BJ (cell line): Measurements from ENCODE around the gene ROM1. TPM values are rescaled to one million over a fixed set of nuclear protein-coding genes. Genes with fewer than 3 reads are reported as not detected.
A peak's percentile ranks its signal among the peaks of the same experiment; 100 is the strongest.
"Not testable (repeated sequence)": the region's sequence is repeated elsewhere in the genome, so short reads cannot be mapped to it uniquely, and the experiment has no call there.

Experiments
- CTCF ChIA-PET: fragments of 350-600 bp; formaldehyde crosslinking; extraction: SDS; loops from one replicate; lab custom pipeline; 2021; ENCODE audit warnings: antibody characterized with exemption, inconsistent platforms; lab: Yijun Ruan, JAX
- POLR2A ChIA-PET: fragments of 300-600 bp; sonication (Branson Sonifier 250); formaldehyde crosslinking; extraction: SDS; loops from one replicate; lab custom pipeline; 2021; ENCODE audit warnings: antibody characterized with exemption; lab: Charles Lee
- DNase-seq: peaks from one replicate; pipeline ENCODE4 v3.0.0-alpha.2; 2011; ENCODE audit warnings: low read depth
- H3K27me3 ChIP-seq: 2 replicates; pipeline ENCODE4 v1.6.0; 2011; ENCODE audit warnings: low read length; ENCODE audit not compliant: control insufficient read depth, insufficient read depth
- H3K36me3 ChIP-seq: 2 replicates; pipeline ENCODE4 v1.5.1; 2011; ENCODE audit warnings: low read length; ENCODE audit not compliant: control insufficient read depth, insufficient read depth
- H3K4me3 ChIP-seq: 2 replicates; pipeline ENCODE4 v1.5.1; 2011; ENCODE audit warnings: low read depth, mild to moderate bottlenecking, control low read depth, low read length
- CTCF ChIP-seq: IDR thresholded peaks from 2 replicates; pipeline ENCODE4 v1.5.1; 2011; ENCODE audit warnings: low read depth, mild to moderate bottlenecking, control low read depth, inconsistent platforms, low read length, moderate library complexity; ENCODE audit not compliant: insufficient read depth
- polyA plus RNA-seq: library from polyadenylated mRNA; depleted of rRNA; stranded (reverse); fragments of >200 nt; gene quantifications from 2 replicates; pipeline ENCODE4 v1.2.3, GENCODE V29; 2011

Gene ROM1
- polyA plus RNA-seq, 1 experiment: 2.2 TPM

- ChIA-PET POLR2A (no interaction called here), CTCF (interaction anchor here (0.6 to 1.4 kb wide), 3 partner anchors 18 to 185 kb away, joined by 3 to 6 read pairs (median 3); no protein-coding TSS in a partner anchor)
- no peaks in the 10 kb centered on the region for H3K27me3 ChIP-seq
- DNase-seq: no peak
- H3K36me3 ChIP-seq: peaks cover 12% of the 10 kb centered on the region
- no peak for TF ChIP-seq CTCF
- no peak overlapping the region for H3K4me3 ChIP-seq
Observed at GRCh38 chr11:62579252-62579651, 33.8 kb upstream of the ROM1 start.

GRCh38 chr11:62580959-62581715, 31.9 kb upstream of the ROM1 start:
- Histone ChIP-seq H3K4me3 (no peak overlapping the region), H3K27me3 (no peaks in the 10 kb centered on the region), H3K36me3 (peaks cover 9% of the 10 kb centered on the region)
- no peak for DNase-seq
- ChIA-PET CTCF (interaction anchor here (1.0 kb wide), 1 partner anchor 157 kb away, joined by 4 read pairs; no protein-coding TSS in a partner anchor), POLR2A (no interaction called here)
- no peak for TF ChIP-seq CTCF

- DNase-seq, H3K4me3 ChIP-seq, POLR2A ChIA-PET, H3K36me3 ChIP-seq, H3K27me3 ChIP-seq, CTCF ChIA-PET: not testable (repeated sequence)
Observed at GRCh38 chr11:62581735-62582134, 31.3 kb upstream of the ROM1 start.

- CTCF ChIA-PET: interaction anchor here (0.7 to 1.1 kb wide), 3 partner anchors 11 to 191 kb away, joined by 3 to 4 read pairs (median 4); partner anchors contain the start of gene EEF1G
- not testable (repeated sequence) for H3K36me3 ChIP-seq
- POLR2A ChIA-PET: interaction anchor here (1.2 kb wide), 1 partner anchor 11 kb away, joined by 3 read pairs; the partner anchor contains the start of gene EEF1G
Observed at GRCh38 chr11:62585356-62585755, 27.7 kb upstream of the ROM1 start.

DNA sequence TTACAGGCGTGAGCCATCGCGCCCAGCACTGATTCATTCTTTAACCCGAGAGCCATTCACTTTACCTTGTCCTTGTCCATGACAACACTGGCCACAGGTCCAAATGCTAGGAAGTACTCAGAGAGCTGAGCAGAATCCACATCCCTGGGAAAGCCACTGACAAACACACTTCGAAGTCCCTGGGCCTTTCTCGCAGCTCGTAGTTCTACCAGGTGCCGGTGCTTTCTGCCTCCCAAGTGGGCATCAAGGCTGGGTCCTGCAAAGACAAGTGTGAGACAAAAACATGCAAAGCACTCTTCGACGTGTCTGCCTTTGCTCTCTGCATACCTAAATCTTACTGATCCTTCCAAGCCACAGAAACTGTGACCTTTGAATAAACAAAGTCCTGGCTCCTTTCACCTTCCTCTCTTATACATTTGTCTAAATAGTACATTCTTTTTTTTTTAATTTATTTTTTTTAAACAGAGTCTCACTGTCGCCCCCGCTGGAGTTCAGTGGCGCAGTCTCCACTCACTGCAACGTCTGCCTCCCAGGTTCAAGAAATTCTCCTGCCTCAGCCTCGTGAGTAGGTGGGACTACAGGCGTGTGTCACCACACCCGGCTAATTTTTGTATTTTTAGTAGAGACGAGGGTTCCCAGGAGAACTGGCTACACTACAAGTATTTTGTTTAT, 24.0 kb upstream of the ROM1 start:
- CTCF ChIA-PET: interaction anchor here (0.6 to 1.7 kb wide), 4 partner anchors 11 to 289 kb away, joined by 3 to 8 read pairs (median 4); no protein-coding TSS in a partner anchor
- peaks cover 7% of the 10 kb centered on the region for H3K36me3 ChIP-seq
- no peak for DNase-seq
- POLR2A ChIA-PET: no interaction called here
- H3K4me3 ChIP-seq: no peak overlapping the region
- no peaks in the 10 kb centered on the region for H3K27me3 ChIP-seq
- peak; percentile 39; the same call in 1 of the 2 replicates for TF ChIP-seq CTCF

More at GRCh38 chr11:62585356-62585755, 27.7 kb upstream of the ROM1 start:
- not testable (repeated sequence) for H3K4me3 ChIP-seq, DNase-seq, H3K27me3 ChIP-seq
